HEK293T (cell line): ENCODE measurements around the gene TBC1D22A.

Experiments used
- ARNT ChIP-seq: fragments of 450-650 bp; IDR thresholded peaks from 2 replicates; pipeline ENCODE4 v1.6.1; 2017; ENCODE audit warnings: mild to moderate bottlenecking
- BHLHE40 ChIP-seq: fragments of 450-650 bp; IDR thresholded peaks from 2 replicates; pipeline ENCODE4 v1.6.1; 2016; ENCODE audit warnings: mild to moderate bottlenecking, moderate library complexity, borderline replicate concordance
- FOXA1 ChIP-seq: fragments of 450-650 bp; IDR thresholded peaks from 2 replicates; pipeline ENCODE4 v1.6.1; 2016; ENCODE audit warnings: mild to moderate bottlenecking
- FOXK2 ChIP-seq: fragments of 450-650 bp; IDR thresholded peaks from 2 replicates; pipeline ENCODE4 v1.6.1; 2016; ENCODE audit warnings: mild to moderate bottlenecking
- FOXM1 ChIP-seq: fragments of 450-650 bp; IDR thresholded peaks from 2 replicates; pipeline ENCODE4 v1.6.1; 2017; ENCODE audit warnings: mild to moderate bottlenecking, borderline replicate concordance
- L3MBTL2 ChIP-seq: fragments of 450-650 bp; conservative IDR thresholded peaks from 2 replicates; pipeline ENCODE4 v1.6.1; 2016; ENCODE audit warnings: mild to moderate bottlenecking
- LEF1 ChIP-seq: fragments of 450-650 bp; IDR thresholded peaks from 2 replicates; pipeline ENCODE4 v1.6.1; 2017; ENCODE audit warnings: mild to moderate bottlenecking, borderline replicate concordance
- NFRKB ChIP-seq: fragments of 450-650 bp; IDR thresholded peaks from 2 replicates; pipeline ENCODE4 v1.6.1; 2016; ENCODE audit warnings: mild to moderate bottlenecking, moderate library complexity
- SP1 ChIP-seq: fragments of 450-650 bp; IDR thresholded peaks from 2 replicates; pipeline ENCODE4 v1.6.1; 2017
- SUZ12 ChIP-seq: fragments of 450-650 bp; IDR thresholded peaks from 2 replicates; pipeline ENCODE4 v1.6.1; 2016; ENCODE audit warnings: mild to moderate bottlenecking

GRCh38 chr22:47123006-47123826 is 360.8 kb downstream of the TBC1D22A start:
- no peak for TF ChIP-seq ARNT
- TF ChIP-seq FOXK2, result no peak
- TF ChIP-seq FOXM1, result no peak
- TF ChIP-seq SUZ12, result no peak
- no peak for TF ChIP-seq SP1
- TF ChIP-seq FOXA1, result no peak
- no peak for TF ChIP-seq BHLHE40
- no peak for TF ChIP-seq LEF1
- TF ChIP-seq NFRKB, result no peak
- no peak for TF ChIP-seq L3MBTL2
